ENCODE results near the gene SSU72.
"Not testable (repeated sequence)": the region's sequence is repeated elsewhere in the genome, so short reads cannot be mapped to it uniquely, and the experiment has no call there.

The SSU72 gene

DNA sequence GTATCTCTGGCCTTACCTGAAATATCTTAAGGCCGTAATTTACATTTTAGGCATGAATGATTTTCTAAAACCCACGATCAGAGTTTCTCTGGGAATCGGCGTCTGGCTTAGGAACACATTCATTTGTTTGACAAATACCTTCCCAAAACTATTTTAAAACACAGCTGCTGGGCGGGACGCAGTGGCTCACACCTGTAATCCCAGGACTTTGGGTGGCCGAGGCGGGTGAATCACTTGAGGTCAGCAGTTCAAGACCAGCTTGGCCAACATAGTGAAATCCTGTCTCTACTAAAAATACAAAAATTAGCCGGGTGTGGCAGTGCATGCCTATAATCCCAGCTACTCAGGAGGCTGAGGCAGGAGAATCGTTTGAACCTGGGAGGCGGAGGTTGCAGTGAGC is 17.7 kb downstream of the SSU72 start:
- not testable (repeated sequence) for DNase-seq

DNA sequence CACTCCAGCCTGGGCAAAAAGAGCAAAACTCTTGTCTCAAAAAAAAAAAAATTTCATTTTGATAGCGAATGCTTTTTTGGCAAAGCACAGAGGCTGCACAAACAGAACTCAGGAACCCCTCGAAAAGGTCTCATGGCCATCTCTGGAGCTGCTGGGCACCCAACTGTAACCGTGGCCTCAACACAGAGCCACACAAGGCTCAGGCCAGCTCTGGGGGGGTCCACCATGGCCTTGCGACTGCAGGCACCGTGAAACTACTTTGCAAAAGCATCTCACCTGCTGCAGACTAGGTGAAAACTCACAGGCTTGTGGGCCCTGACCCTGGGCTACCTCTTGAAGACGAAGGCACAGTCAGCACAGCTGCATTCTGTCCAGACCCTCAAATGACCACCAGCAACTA is 18.2 kb downstream of the SSU72 start:
- no peak for DNase-seq

DNA sequence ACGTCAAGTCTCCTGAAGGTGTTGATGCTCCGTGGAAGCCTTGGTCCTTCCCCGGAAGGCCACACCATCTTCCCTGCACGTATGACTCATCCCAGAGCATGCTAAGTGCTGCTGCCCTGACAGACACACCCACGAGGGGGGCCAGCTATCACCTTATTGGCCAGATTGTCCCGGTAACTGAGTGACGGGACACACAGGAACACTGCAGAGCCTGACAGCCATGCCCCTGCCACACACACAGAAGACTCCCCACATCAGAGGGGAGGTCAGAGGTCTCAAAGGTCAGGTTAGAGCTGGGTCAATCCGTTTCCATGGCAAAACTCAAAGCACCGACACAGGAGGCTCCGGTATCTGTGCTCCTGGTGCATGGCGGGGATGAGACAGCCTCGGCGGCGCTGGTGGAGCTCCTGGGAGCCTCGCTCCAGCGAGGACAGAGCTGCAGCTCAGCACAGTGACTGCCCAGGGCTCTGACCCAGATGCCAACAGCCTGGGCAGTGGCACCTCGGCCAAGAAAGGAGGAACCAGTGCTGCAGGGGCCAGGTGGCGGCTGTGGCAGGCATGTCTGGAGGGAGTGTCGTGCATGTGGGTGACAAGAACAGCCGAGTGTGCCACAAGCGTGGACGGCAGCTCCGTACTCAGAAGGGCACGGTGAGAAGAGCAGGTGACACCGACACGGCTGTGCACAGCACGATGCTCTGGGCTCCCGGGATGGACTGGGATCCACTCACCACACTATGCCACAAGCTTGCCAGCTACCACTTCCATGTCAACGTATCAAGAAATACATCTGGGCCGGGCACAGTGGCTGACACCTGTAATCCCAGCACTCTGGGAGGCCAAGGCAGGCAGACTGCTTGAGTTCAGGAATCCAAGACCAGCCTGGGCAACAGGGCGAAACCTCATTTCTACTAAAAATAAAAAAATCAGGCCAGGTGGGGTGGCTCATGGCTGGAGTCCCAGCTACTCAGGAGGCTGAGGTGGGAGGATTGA is 19.4 kb downstream of the SSU72 start:
- no peak for DNase-seq

DNA sequence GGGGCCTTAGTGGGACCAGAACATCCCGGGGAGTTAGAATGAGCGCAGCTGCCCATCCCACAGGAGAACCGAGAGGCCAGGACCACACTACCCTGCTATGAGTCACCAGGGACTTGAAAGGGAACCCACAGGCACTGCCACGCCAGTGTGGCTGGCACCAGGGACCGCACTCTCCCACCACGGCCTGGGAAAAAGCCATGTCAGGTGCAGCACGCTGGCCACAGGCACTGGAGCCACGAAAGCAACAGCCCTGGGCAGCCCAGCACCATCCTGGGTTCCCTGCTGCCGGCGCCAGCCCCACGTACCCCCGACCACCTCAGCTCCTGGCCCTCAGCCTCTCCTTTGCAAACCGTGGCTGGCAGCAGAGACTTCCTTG is 20.1 kb downstream of the SSU72 start:
- no peak for DNase-seq

DNA sequence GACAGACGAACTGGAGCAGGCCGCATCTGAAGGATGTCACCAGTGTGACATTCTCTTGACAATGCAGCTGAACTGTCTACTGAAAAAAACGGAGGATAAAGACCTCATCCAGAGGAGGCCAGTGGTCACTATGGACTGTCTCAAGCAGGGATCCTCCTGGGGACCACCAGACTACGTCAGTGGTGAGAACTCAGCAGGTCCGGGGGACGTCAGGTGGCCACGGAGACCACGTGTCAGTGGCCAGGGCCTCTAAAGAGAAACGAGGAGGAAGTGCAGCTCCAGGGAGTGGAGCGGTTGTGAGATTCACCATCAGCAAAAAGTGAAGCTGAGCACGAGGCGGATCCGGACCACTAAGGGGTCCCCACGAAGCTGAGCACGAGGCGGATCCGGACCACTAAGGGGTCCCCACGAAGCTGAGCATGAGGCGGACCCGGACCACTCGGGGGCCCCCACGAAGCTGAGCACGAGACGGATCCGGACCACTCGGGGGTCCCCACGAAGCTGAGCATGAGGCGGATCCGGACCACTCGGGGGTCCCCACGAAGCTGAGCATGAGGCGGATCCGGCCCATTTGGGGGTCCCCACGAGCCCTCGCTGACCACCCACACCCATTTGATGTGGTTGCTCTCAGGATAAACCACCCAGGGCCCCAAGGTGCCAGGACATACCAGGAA is 20.7 kb downstream of the SSU72 start:
- DNase-seq, result no peak

DNA sequence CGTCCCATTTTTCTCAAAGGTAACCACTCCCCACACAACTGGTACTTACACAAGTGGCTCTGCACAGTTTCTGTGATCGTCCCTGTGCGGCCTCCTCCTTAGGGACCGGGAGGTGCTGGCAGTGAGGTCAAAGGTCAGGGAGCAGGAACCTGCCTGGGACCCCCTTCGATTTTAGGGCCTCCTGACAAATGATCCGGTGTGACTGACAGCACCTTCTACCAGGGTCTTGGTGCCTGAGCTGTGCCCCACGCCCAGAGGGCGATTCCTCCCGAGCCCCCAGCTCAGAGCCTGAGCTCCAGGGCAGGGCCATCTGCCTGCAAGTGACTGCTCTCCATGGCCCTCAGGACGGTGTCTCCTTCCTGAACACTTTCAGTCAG is 22.4 kb downstream of the SSU72 start:
- no peak for DNase-seq

DNA sequence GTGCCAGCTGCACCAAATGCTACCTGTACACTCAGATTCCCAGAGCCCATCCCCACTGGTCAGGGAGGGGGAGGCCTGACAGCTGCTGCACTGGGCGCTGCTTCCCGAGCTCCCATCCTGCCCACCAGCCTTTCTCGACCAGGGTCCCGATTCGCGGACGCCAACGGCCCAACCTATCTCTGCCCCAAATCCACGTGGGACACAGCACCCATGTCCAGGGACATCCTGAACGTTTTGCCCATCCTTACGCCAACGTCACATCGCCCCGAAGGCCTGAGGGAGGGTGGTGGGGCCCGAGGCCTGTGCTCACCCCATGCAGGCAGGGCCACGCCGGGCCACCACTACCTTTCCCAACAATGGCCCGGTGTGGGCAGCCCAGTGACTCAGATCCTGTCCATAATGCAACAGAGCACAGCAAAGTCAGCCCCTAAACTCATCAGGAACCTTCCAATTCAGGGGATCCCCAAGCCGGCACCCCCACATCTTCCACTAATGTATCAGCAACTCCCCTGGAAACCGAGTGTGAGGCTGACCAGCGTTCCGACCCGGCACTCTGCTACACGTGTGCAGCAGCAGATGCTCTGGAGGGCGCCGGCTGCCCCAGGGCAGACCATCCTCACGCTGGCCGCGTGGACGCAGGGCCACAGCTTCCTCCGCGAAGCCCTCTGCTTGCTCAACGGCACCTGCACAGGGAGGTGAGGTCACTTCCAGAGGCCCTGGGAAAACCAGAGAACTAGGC is 23.0 kb downstream of the SSU72 start:
- DNase-seq, result no peak

DNA sequence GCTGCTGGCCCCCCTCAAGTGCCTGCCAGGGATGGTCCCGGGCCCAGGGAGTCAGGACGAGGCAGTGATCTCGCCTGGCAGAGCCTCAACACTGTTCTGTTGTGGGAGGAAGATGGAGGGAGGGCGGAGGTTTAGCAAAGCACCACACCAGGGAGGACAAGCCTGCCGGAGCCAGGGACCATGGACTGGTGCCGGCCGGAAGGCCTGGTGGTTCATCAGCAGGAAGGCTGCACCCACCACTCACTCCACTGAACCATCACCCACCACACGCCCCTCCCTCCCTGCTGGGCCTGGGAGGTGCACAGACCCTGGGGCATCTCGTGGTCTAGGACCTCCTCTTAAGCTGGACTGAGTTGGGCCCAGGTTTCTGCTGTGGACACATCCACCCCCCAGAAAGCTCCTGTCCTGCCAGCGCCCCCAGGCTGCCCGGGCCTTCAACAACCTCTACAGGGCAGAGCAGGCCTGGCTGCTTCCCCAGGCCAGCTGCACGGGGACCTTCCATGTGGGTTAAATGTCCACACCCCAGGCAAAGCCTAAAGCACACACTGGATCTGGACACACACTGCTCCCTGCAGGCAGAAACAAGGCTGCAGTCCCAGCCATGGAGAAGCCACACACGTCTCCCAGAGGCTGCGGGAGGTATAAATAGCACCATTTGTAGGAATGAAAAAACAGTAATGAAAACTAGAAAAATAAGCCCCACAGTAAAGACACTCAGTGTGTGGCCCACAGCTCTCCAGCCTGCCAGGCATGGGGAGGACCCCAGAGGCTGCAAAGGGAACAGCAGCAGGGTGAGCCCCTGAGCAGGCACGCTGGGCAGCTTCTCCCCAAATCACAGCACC is 23.9 kb downstream of the SSU72 start:
- DNase-seq, result no peak

DNA sequence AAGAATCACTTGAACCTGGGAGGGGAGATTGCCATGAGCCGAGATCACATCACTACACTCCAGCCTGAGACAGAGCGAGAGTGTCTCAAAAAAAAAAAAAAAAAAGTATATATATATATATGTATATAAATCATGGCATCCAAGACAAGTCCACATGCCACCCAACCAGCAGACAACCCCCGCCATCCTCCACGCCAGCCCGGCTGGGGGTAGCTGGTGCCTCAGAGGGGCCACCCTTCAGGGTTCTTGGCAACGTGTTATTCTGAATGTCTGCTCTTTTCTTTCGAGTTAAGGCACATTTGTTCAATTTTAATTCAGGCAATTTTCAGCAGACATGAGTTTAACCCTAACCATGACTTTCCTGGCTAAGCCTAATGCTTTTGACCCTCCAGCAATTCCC is 24.6 kb downstream of the SSU72 start:
- no peak for DNase-seq

DNA sequence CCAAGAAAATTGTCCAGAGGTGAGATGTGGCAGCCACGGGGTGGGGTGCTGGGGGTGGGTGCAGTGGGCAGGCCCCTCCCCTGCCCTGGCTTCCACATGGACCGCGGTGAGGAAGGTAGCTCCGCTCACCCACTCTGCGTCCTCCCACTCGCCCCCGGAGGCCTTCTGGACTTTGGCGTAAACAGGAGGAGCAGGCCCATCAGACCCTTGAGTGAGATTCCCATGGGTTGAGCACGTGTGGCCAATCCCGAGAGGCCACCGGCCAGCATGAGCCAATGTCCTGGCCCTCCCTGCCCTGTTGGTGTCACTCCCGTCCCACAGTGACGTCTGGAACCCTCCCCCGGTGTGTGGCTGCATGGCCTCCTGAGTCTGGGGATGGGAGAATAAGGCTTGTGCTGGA is 26.1 kb downstream of the SSU72 start:
- DNase-seq, result no peak

DNA sequence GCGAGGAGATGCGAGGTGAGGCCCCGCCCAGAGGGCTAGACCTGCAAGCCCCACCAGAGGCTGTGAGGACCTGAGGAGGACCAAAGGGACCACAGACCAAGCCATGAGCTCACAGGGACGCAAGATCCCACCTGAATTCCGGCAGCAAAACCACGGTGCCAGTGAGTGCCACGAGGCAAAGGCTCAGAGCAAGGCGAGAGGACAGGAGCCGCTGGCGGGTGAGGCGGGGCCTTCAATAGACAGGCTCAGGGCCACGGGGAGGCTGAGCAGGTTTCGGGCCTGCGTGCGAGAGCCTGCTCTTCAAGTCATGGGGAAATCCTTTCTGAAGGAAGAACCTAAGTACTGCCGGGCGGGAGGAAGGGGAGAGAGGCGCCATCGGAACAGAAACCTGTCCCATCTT is 27.2 kb downstream of the SSU72 start:
- no peak for DNase-seq

DNA sequence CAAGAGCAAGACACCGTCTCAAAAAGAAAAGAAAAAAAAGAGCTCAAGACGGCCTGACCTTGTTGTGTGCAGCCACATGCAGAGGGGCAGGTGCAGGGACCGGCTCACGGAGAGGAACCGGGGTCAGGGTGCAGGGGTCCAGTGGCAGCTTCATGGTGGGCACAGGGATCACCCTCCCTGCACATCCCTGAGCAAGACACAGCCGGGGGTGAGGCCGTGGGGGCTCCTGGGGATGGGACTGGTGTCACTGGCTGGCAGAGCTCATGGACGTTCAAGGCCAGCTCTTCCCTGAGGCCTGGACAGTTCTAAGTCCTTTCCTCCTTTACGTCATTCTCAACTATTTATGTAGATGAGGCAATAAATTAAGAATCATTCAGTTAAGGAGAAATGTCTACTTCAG is 27.7 kb downstream of the SSU72 start:
- DNase-seq, result no peak

DNA sequence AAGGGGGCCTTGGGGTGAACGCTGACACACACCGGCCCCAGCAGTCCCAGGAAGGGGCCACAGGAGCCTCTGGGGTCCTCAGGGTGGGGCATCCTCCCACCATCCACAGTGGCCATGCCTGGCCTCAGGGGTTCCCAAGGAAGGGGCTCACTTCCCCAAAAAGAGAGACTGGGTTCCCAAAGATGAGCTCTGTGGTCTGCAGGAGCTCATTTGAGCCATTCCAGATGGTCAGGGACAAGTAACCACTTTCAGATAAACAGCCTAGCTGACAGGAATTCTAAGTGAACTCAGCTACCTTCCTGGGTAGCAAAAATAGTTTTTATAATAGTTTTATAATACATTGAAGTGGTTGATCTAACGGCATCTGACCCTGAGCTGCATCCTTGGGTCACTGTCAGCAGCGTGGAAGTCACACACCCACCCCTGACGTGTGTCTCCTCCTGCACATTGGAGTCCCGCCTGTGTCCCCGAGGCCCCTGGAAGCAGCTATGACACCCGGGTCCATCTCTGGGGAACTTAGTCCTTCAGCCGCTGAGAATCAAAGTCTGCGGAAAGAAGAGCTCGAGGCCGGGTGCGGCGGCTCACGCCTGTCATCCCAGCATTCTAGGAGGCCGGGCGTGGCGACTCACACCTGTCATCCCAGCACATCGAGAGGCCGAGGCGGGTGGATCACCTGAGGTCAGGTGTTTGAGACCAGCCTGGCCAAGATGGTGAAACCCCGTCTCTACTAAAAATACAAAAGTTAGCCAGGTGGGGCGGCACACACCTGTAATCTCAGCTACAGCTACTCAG is 28.5 kb downstream of the SSU72 start:
- no peak for DNase-seq

DNA sequence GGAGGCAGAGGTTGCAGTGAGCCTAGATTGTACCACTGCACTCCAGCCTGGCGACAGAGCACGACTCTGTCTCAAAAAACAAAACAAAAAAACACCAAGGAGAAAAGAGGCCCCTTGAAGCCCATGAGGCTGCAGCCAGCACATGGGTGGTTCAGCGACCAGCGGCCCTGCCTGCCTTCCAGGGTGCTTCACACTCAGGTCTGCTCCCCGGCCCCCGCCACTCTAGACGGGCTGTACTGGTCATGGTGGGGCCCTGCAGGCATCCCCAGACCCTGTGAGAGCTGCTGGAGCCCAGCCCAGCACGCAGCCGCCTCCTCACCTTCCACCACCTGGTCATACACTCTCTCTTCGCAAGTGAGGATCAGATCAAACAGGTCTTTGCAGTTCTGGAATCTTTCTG is 30.1 kb downstream of the SSU72 start:
- no peak for DNase-seq

DNA sequence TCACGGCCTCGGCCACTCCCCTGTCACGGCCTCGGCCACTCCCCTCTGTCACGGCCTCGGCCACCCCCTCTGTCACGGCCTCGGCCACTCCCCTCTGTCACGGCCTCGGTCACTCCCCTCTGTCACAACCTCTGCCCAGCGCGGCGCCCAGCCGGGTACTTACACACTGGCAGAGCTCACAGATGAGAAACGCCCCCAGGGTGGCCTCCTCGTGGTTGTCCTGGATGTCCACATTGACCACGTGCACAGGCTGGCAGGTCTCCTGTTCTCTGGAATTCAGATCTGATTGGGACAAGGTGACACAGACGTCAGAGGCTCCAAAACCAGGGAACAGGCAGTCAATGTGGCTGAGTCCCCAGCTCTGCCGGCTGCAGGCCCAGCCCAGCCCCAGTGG is 31.0 kb downstream of the SSU72 start:
- DNase-seq, result no peak

DNA sequence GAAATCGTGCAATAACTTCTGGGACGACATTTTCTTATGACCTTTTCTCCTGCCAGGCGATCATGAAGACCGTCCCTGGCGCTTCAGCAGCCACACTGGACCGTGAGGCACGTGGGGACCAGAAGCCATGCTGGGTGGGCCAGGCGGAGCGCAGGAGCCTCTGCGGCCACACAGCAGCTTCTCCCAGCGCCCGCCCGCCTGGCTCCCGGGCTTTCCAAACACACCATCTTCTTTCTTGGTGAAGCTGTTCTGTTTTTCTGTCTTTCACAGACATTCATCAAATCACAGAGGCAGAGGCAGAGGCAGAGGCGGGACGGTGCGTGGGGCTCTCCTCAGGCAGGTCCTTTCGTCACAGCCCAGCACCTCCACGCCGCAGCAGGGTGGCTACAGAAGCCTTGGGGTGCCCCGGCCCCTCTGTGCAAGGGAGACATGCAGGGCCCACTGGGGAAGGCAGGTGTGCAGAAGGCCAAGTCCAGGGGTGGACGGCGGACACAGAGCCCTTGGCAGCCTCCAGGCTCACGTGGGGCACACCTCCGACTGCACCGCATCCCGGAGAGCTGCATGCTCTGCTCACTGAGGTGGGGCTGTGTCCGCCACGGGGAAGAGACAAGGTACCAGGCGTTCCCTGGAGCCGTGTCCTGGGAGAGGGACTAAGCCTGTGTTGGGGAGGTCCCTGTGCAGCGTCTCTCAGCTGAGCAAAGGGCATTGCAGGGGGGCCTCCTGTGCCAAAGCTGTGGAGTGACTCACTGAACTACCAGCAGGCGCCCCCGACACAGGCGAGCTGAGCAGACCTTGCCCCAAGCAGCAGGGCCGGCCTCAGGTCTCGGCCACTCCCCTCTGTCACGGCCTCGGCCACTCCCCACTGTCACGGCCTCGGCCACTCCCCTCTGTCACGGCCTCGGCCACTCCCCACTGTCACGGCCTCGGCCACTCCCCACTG is 31.6 kb downstream of the SSU72 start:
- no peak for DNase-seq

DNA sequence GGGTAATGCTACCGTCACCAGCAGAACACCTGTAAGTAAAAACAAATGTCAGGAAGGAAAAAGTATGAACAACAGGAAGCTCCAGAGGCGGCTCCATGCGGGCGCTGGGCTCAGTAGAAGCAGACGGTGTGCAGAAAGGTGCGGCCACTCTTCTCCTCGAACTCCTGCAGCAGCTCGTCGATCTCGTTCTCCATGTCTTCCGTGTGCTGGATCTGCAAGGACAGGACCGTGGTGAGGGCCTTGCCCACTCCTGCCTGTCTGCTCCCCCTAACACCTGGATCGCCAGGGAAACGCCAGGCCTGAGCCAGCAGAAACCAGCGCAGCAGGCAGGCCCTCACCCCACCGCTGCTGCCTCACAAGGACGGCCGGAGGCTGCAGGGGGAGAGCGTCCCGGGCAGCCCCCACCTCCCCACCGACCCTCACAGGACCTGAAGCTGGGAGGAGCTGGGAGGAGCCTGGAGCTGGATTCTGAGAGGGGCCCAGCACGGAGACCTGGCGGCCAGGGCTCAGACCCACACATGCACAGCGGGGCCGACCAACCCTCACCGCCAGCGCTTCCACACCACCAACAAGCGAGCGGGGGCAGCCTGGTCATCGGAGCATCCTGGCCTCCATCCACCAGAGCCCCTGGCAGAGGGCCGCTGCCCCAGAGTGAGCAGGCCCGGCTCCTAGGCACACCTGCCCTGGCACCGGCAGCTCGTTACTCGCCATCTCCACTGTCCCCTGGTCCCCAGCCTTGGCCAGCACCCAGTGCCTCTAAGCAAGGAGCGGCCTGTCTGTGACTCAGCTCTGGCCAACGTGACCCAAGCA is 32.5 kb downstream of the SSU72 start:
- no peak for DNase-seq

DNA sequence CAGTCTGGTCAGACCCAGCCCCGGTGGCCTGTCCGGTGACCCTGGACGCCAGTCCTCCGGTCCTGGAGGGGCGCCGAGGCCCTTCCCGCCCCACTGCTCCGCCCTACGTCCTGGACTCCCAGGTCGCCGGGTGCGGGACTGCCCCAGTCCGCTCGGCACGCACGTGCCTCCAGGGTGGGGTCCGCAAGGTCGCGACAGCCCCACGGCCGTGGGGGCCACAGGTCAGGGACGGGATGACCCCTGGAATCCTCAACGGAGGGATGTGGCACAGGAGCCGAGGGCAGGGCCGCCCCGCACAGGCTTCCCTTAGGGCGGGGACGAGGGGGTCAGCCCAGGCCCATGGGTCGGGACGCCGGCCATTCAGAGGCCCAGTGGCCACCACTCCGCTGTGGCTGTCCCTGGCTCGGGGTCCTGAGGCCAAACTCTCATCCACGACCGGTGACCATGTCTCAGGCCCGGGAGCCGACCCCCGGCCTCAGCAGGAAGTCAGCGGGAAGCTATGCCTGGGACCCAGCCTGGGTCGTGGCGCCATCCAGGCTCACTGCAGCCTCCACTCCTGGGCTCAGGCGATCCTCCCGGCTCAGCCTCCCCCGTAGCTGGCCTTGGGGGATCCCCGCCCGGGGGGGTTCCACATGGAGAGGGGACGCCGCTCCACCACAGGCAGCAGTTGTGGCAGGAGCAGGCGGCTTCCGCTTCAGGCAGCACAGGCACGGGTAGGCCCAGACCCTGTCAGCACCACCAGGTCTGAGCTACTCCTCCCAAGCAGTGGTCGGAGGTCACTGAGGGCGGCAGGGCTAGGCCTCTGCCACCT is 33.6 kb downstream of the SSU72 start:
- DNase-seq, result no peak
